Osteocyte (in vitro differentiated cells): ENCODE results near the gene CASKIN1. TPM values are rescaled to one million over a fixed set of nuclear protein-coding genes. Genes with fewer than 3 reads are reported as not detected.
"Not testable (repeated sequence)": the region's sequence is repeated elsewhere in the genome, so short reads cannot be mapped to it uniquely, and the experiment has no call there.

Source experiments
- DNase-seq: peaks from one replicate; pipeline ENCODE4 v3.0.0; 2021; ENCODE audit warnings: mixed read lengths; ENCODE audit not compliant: unreplicated experiment; ENCODE audit errors: extremely low spot score
- H3K27ac Mint-ChIP-seq: one replicate; pipeline ENCODE4 v1.8.0; 2021; ENCODE audit warnings: mild to moderate bottlenecking, mixed read lengths; ENCODE audit not compliant: unreplicated experiment
- H3K27me3 Mint-ChIP-seq: one replicate; pipeline ENCODE4 v1.8.0; 2021; ENCODE audit warnings: mixed read lengths; ENCODE audit not compliant: unreplicated experiment
- H3K36me3 Mint-ChIP-seq: one replicate; pipeline ENCODE4 v1.8.0; 2021; ENCODE audit warnings: mixed read lengths; ENCODE audit not compliant: unreplicated experiment
- H3K4me1 Mint-ChIP-seq: one replicate; pipeline ENCODE4 v1.8.0; 2021; ENCODE audit warnings: mixed read lengths; ENCODE audit not compliant: unreplicated experiment
- H3K4me3 Mint-ChIP-seq: one replicate; pipeline ENCODE4 v1.8.0; 2021; ENCODE audit warnings: mild to moderate bottlenecking, moderate library complexity, mixed read lengths; ENCODE audit not compliant: unreplicated experiment
- H3K9me3 Mint-ChIP-seq: one replicate; pipeline ENCODE4 v1.8.0; 2021; ENCODE audit warnings: mixed read lengths; ENCODE audit not compliant: unreplicated experiment
- microRNA-seq: library from miRNA; unstranded; fragments of <30 nt; microRNA quantifications from one replicate; pipeline ENCODE4 v1.1.0, GENCODE V29; 2020; ENCODE audit not compliant: unreplicated experiment
- total RNA-seq: library from RNA; stranded (reverse); gene quantifications from 2 replicates; pipeline ENCODE4 v1.2.1, GENCODE V29; 2021
- TF ChIP-seq, protein P1 (sequence below): fragments of 200-600 bp; sonication (generic); IDR thresholded peaks from 2 replicates; pipeline ENCODE4 v1.5.0; 2021; ENCODE audit warnings: antibody characterized with exemption, mild to moderate bottlenecking, moderate library complexity

Gene CASKIN1
- total RNA-seq, 1 donor from 2014 or later, result 2.4 TPM

DNA sequence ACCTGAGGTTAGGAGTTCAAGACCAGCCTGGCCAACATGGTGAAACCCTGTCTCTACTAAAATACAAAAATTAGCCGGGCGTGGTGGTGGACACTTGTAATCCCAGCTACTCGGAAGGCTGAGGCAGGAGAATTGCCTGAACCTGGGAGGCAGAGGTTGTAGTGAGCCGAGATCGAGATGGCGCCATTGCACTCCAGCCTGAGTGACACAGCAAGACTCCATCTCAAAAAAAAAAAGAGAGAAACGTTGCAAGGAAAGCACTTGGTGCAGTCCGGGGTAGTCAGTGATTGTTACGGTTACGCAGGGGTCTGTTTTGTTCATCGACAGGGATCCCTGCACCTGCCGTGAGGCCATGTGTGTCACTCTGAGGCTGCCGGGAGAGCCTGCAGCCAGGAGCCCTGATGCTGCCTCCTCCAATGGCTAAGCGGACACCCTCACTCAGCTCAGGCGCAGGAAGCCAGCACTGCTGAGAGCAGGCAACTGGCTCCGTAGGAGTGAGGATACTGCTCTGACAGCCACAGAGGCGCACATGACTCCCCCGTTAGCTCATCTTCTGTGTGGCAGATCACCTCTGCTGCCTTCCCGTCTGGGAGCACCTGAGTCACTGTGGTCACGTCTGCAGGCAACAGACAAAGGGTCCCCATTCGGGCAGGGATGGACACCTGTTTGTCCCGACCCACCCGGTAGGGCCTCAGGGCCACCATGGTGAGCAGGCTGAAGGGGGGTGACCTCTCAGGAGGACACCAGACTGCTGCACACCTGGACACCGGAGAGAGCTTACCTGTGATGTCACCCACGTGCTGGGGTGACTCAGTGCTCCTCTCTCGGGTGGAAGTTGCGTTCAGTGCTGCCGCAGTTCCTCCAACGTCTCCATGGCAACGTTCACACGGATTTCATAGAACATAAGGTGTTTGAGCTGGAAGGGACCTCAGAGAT is 53.2 kb downstream of the CASKIN1 start:
- Mint-ChIP-seq H3K27me3 (no peaks in the 10 kb centered on the region), H3K4me3 (no peak overlapping the region), H3K9me3 (no peaks in the 10 kb centered on the region), H3K36me3 (no peaks in the 10 kb centered on the region), H3K4me1 (peaks cover 12% of the 10 kb centered on the region), H3K27ac (no peak overlapping the region)
- no peak for DNase-seq
- TF ChIP-seq, protein P1, sequence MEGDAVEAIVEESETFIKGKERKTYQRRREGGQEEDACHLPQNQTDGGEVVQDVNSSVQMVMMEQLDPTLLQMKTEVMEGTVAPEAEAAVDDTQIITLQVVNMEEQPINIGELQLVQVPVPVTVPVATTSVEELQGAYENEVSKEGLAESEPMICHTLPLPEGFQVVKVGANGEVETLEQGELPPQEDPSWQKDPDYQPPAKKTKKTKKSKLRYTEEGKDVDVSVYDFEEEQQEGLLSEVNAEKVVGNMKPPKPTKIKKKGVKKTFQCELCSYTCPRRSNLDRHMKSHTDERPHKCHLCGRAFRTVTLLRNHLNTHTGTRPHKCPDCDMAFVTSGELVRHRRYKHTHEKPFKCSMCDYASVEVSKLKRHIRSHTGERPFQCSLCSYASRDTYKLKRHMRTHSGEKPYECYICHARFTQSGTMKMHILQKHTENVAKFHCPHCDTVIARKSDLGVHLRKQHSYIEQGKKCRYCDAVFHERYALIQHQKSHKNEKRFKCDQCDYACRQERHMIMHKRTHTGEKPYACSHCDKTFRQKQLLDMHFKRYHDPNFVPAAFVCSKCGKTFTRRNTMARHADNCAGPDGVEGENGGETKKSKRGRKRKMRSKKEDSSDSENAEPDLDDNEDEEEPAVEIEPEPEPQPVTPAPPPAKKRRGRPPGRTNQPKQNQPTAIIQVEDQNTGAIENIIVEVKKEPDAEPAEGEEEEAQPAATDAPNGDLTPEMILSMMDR, result no peak

DNA sequence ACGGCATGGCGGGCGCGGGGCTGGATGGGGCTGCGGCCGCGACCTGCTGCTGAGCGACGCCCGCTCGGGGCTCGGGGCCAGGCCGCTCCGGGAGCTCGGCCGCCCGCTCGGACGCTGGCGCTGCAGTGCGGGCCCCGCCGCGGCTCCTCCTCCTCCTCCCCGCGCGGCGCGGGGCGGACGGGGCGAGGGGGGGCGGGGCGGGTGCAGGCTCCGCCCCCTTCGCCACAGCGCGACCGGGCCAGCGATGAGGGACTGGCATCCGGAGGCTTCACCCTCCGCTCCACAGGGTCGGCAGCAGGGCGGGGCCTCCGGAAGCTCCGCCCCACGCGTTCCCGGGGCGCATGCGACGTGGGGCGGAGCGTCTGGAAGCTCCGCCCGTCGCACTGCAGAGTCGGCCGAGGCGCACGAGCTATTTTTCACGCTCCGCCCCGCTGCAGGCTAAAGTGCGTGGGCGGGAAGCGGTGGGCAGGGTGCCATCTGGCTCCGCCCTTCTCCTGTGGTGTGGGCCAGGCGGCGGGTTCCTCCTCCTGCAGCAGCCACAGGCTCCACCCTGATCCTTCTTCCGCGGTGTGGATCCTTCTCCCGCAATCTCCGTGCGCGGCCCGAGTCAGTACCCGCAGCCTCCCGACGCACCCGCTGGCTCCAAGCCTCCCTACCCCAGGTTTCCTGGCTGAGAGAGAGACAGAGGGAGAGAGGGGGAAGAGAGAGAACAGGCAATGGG is 60.5 kb downstream of the CASKIN1 start, which contains the start of gene PKD1:
PKD1 (minus strand) TSS at position 129 of the 721 bp plus-strand sequence. CDS start 209 bp downstream, outside the sequence.
- not testable (repeated sequence) for H3K36me3 Mint-ChIP-seq, H3K9me3 Mint-ChIP-seq, H3K27me3 Mint-ChIP-seq
- Mint-ChIP-seq H3K4me3 (peak within 1 kb of the TSS; percentile 92), H3K27ac (peak within 1 kb of the TSS; percentile 94), H3K4me1 (peaks cover 10% of the 10 kb centered on the region)
- DNase-seq, result peak; percentile 100

DNA sequence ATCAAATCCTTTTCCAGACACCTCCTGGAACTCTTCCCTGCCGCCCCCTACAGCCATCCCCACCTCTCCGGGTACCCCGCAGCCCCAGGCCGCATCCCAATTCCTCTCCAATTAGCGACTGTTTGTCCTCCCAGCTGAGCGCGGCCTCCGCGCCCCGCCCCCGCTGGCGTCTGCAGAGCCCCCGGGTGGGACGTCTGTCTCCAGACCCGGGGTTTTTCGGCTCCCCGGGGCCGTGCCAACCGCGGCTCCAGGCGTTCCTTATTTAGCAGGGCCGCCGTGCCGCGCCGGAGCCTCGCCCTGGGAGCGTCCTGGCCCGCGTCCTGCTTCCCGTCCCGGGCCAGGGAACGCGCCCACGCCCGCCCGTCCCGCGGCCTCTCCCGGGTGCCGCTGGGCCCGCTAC is 61.3 kb downstream of the CASKIN1 start:
- peak overlapping the region; percentile 70 for H3K27ac Mint-ChIP-seq

DNA sequence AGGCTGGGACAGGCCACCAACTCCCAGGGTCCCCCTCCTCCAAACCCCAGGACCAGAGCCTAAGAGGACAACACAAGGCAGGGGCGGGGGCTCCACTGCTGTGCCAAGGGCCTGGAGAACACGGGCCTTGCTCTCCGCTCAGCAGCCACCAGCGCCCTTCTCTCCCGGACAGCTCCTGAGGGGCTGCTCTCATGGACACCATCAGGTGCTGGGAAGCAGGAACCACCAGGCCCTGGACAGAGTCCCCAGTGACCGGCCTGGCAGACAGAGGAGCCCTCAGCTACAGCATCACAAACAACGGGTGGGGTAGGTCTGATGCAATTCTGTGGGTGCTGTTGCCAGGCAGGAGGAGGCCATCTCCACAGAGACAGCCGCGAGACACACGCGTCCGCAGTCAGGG is 62.6 kb downstream of the CASKIN1 start:
- not testable (repeated sequence) for H3K9me3 Mint-ChIP-seq
- peak overlapping the region; percentile 35 for H3K4me3 Mint-ChIP-seq

More for the DNA sequence above, 61.3 kb downstream of the CASKIN1 start:
- not testable (repeated sequence) for H3K36me3 Mint-ChIP-seq, H3K4me1 Mint-ChIP-seq, H3K9me3 Mint-ChIP-seq, DNase-seq, H3K27me3 Mint-ChIP-seq
- peak overlapping the region; percentile 82 for H3K4me3 Mint-ChIP-seq

DNA sequence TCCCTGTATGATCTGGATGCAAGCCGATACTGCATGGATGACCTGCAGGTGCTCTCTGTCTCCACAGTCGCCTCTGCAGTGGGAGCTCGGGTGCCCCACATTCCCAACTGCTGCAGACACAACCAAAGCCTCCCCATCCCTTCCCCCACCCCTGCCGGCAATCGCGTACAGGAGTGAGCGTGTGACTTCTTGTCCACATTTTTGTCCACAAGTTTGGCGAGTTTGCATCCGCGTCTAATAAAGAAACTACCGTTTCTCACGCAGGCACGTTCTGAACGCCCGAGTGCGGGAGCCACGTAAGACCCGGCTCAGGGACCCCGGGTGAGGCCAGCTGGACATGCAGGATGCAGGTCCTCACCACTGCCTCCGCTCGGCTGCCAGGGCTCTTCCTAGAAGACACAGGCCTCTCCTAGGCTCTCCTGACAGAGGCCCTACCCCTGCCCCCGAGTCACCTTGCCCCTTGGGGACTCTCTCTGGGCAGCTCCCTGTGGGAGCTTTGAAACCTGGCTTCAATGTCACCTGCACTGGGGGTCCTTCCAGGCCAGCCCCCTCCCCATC is 66.4 kb downstream of the CASKIN1 start:
- H3K27ac Mint-ChIP-seq, result peak overlapping the region; percentile 14

More for the DNA sequence above, 62.6 kb downstream of the CASKIN1 start:
- peaks cover 16% of the 10 kb centered on the region for H3K4me1 Mint-ChIP-seq
- not testable (repeated sequence) for DNase-seq, H3K36me3 Mint-ChIP-seq, H3K27ac Mint-ChIP-seq, H3K27me3 Mint-ChIP-seq

DNA sequence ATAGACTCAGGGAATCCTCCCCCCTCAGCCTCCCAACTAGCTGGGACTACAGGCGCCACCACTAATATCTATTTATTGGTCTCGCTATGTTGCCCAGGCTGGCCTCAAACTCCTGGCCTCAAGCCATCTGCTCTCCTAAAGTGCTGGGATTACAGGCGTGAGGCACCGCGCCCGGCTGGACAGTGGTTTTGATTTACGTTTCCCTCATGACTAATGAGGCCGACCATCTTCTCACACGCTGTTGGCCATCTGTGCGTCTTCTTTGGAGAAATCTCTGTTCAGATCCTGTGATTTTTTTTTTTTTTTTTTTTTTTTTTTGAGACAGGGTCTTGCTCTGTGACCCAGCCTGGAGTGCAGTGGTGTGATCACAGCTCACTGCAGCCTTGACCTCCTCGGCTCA is 67.2 kb downstream of the CASKIN1 start:
- H3K27ac Mint-ChIP-seq, result peak overlapping the region; percentile 83
- not testable (repeated sequence) for H3K9me3 Mint-ChIP-seq

More for the DNA sequence above, 66.4 kb downstream of the CASKIN1 start:
- peaks cover 42% of the 10 kb centered on the region for H3K4me1 Mint-ChIP-seq
- not testable (repeated sequence) for H3K27me3 Mint-ChIP-seq, H3K36me3 Mint-ChIP-seq, DNase-seq, H3K4me3 Mint-ChIP-seq, H3K9me3 Mint-ChIP-seq

DNA sequence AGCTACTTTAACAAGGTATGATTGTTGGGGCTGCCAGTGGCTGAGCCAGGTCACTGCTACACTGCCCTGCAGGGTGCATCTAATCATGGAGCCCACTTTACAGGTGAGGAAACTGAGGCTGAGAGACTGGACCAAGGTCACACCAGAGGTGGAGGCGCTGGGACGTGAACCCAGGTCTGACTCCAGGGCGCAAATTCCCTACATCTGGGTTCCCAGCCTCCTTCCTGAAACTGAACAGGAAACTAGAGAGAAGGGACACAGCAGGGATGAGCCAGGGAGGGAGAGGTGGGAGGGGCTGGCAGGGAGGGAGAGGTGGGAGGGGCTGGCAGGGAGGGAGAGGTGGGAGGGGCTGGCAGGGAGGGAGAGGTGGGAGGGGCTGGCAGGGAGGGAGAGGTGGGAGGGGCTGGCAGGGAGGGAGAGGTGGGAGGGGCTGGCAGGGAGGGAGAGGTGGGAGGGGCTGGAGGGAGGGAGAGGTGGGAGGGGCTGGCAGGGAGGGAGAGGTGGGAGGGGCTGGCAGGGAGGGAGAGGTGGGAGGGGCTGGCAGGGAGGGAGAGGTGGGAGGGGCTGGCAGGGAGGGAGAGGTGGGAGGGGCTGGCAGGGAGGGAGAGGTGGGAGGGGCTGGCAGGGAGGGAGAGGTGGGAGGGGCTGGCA is 68.7 kb downstream of the CASKIN1 start:
- not testable (repeated sequence) for H3K36me3 Mint-ChIP-seq, H3K9me3 Mint-ChIP-seq, H3K27me3 Mint-ChIP-seq, DNase-seq
- H3K4me1 Mint-ChIP-seq, result peaks cover 46% of the 10 kb centered on the region
- H3K27ac Mint-ChIP-seq, result peak overlapping the region; percentile 81
- peak overlapping the region; percentile 29 for H3K4me3 Mint-ChIP-seq

More for the DNA sequence above, 67.2 kb downstream of the CASKIN1 start:
- not testable (repeated sequence) for H3K27me3 Mint-ChIP-seq, DNase-seq, H3K36me3 Mint-ChIP-seq, H3K4me3 Mint-ChIP-seq
- peaks cover 46% of the 10 kb centered on the region for H3K4me1 Mint-ChIP-seq

Small RNAs within 50 kb of the gene (microRNA-seq; reads per million reads assigned to microRNA genes)
- gene MIR3180-5 (not detected), gene MIR4516 (not detected)

Other genes with a start within 250 kb of the CASKIN1 start
- 1.2 TPM in 1 of 2 replicates, not detected in the other for gene RPL3L, start 241.9 kb downstream of the CASKIN1 start, total RNA-seq
- 126 TPM in 2 replicates for gene NDUFB10, start 237.1 kb downstream of the CASKIN1 start, total RNA-seq
- gene RPS2, start 231.8 kb downstream of the CASKIN1 start, total RNA-seq, result 2,261 and 2,286 TPM in 2 replicates
- gene RNF151, start 229.7 kb downstream of the CASKIN1 start, total RNA-seq, result 0.46 TPM in 1 of 2 replicates, not detected in the other
- 29.9 and 32.0 TPM in 2 replicates for gene TBL3, start 224.6 kb downstream of the CASKIN1 start, total RNA-seq
- gene NOXO1, start 215.1 kb downstream of the CASKIN1 start, total RNA-seq, result 0.54 and 0.91 TPM in 2 replicates
- 21.2 and 24.7 TPM in 2 replicates for gene GFER, start 212.4 kb downstream of the CASKIN1 start, total RNA-seq
- gene SYNGR3, start 206.6 kb downstream of the CASKIN1 start, total RNA-seq, result 0.57 and 0.91 TPM in 2 replicates
- gene ZNF598, start 186.8 kb downstream of the CASKIN1 start, total RNA-seq, result 45.4 and 46.9 TPM in 2 replicates
- gene NPW, start 176.8 kb downstream of the CASKIN1 start, total RNA-seq, result 4.1 and 4.4 TPM in 2 replicates
- 143 and 146 TPM in 2 replicates for gene NHERF2, start 169.7 kb downstream of the CASKIN1 start, total RNA-seq
- gene NTHL1, start 148.8 kb downstream of the CASKIN1 start, total RNA-seq, result 22.2 and 24.3 TPM in 2 replicates
- gene TSC2, start 148.6 kb downstream of the CASKIN1 start, total RNA-seq, result 183 and 194 TPM in 2 replicates
- gene PKD1, start 60.7 kb downstream of the CASKIN1 start, total RNA-seq, result 169 and 188 TPM in 2 replicates
- 2.0 and 3.4 TPM in 2 replicates for gene RAB26, start 48.0 kb downstream of the CASKIN1 start, total RNA-seq
- 78.1 and 84.9 TPM in 2 replicates for gene TRAF7, start 40.8 kb downstream of the CASKIN1 start, total RNA-seq
- 57.6 and 60.2 TPM in 2 replicates for gene MLST8, start 8.8 kb upstream of the CASKIN1 start, total RNA-seq
- 6.6 and 10.1 TPM in 2 replicates for gene BRICD5, start 14.3 kb upstream of the CASKIN1 start, total RNA-seq
- 14.1 and 15.0 TPM in 2 replicates for gene PGP, start 18.2 kb upstream of the CASKIN1 start, total RNA-seq
- gene E4F1, start 27.0 kb upstream of the CASKIN1 start, total RNA-seq, result 24.3 and 26.9 TPM in 2 replicates
- 1.2 and 1.7 TPM in 2 replicates for gene DNASE1L2, start 39.8 kb upstream of the CASKIN1 start, total RNA-seq
- gene ECI1, start 55.0 kb upstream of the CASKIN1 start, total RNA-seq, result 46.4 and 48.1 TPM in 2 replicates
- 140 and 149 TPM in 2 replicates for gene RNPS1, start 71.5 kb upstream of the CASKIN1 start, total RNA-seq
- gene ABCA3, start 144.1 kb upstream of the CASKIN1 start, total RNA-seq, result 20.4 and 21.0 TPM in 2 replicates
- 8.0 and 10.0 TPM in 2 replicates for gene CCNF, start 232.8 kb upstream of the CASKIN1 start, total RNA-seq